Stomach smooth muscle (tissue), 2 donors: ENCODE measurements around the gene HS2ST1.

Source experiments
- H3K27ac ChIP-seq: one replicate; pipeline ENCODE4 v1.7.0; 2013; ENCODE audit warnings: mild to moderate bottlenecking, low read length, inconsistent platforms
- H3K27me3 ChIP-seq, 2 donors: one replicate each; pipeline ENCODE4 v1.7.0; 2013; ENCODE audit warnings: low read length in 2 of 2; ENCODE audit not compliant: insufficient read depth in 2 of 2, control insufficient read depth in 1 of 2
- H3K36me3 ChIP-seq, 2 donors: one replicate each; pipeline ENCODE4 v1.7.0; 2013; ENCODE audit warnings: low read length in 2 of 2; ENCODE audit not compliant: control insufficient read depth in 2 of 2, insufficient read depth in 2 of 2
- H3K4me1 ChIP-seq: one replicate; pipeline ENCODE4 v1.7.0; 2013; ENCODE audit warnings: low read length; ENCODE audit not compliant: control insufficient read depth, insufficient read depth
- H3K4me3 ChIP-seq, 2 donors: one replicate each; pipeline ENCODE4 v1.7.0; 2013; ENCODE audit warnings: low read length in 2 of 2
- H3K9ac ChIP-seq, 2 donors: one replicate each; pipeline ENCODE4 v1.7.0; 2013; ENCODE audit warnings: low read length in 2 of 2, mild to moderate bottlenecking in 1 of 2
- H3K9me3 ChIP-seq, 2 donors: one replicate each; pipeline ENCODE4 v1.7.0; 2013; ENCODE audit warnings: low read length in 2 of 2; ENCODE audit not compliant: control insufficient read depth in 2 of 2
- donor health status: healthy.
- donor health status: Pancreatic carcinoma.

Gene HS2ST1

DNA sequence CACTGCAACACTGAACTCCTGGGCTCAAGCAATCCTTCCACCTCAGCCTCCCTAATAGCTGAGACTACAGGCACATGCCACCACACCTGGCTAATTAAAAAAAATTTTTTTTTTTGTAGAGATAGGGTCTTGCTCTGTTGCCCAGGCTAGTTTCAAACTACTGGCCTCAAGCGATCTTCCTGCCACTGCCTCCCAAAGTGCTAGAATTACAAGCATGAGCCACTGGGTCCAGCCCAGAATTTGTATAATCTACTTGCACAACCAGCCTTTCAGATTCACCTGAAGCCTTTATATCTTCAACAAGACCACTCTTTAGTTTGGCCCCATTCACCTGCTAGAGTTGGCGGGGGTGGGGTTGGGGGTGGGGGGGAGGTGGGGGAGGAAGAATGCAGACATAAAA is 232.6 kb downstream of the HS2ST1 start:
- no peak overlapping the region for H3K9ac ChIP-seq
- H3K27ac ChIP-seq = no peak overlapping the region
- no peaks in the 10 kb centered on the region for H3K9me3 ChIP-seq
- peaks cover 31% of the 10 kb centered on the region for H3K4me1 ChIP-seq
- H3K4me3 ChIP-seq = no peak overlapping the region
- no peaks in the 10 kb centered on the region for H3K27me3 ChIP-seq
- no peaks in the 10 kb centered on the region for H3K36me3 ChIP-seq

DNA sequence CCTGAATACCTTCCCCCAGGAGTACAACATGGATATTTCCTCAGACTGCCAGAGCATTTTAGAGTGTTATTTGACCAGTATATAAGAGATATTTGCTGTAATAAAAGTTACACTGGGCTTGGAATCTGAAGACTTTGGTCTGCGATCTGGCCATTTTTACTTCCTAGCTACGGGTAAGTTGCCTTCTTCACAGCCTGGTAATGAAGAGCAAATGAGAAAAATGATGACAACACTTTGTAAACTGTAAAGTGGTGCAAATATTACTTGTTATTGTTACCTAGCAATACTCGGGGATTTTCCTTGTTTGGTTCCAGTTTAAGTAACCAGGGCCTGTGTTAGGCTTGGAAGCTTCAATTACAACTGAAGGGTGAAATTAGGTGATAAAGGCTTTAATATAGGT is 233.4 kb downstream of the HS2ST1 start:
- Histone ChIP-seq H3K27ac (peak overlapping the region; percentile 25), H3K27me3 (no peaks in the 10 kb centered on the region)

DNA sequence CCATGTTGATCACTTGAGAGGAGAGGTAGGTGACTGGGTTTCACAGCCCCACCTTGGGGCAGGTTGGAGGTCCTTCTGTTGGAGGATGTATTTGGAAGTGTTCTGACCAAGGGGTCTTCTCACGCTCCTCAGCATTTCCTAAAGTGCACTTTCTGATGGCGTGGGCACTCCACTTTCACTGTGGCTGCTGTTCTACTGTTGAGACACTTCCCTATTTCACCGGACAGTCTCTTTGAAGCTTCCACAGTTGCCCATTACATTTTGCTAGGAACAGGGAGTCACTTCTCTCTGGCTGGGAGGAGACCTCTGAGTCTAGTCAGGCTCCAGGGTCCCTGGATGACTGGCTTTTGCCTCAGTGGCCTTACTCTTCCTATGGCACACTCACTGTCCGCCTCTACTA is 234.2 kb downstream of the HS2ST1 start:
- H3K4me3 ChIP-seq = no peak overlapping the region
- no peaks in the 10 kb centered on the region for H3K9me3 ChIP-seq
- no peaks in the 10 kb centered on the region for H3K27me3 ChIP-seq
- H3K9ac ChIP-seq = no peak overlapping the region
- peak overlapping the region; percentile 25 for H3K27ac ChIP-seq
- H3K4me1 ChIP-seq = peaks cover 36% of the 10 kb centered on the region
- no peaks in the 10 kb centered on the region for H3K36me3 ChIP-seq

More for the DNA sequence above, 233.4 kb downstream of the HS2ST1 start:
- Histone ChIP-seq H3K4me3 (no peak overlapping the region), H3K36me3 (no peaks in the 10 kb centered on the region), H3K4me1 (peaks cover 36% of the 10 kb centered on the region), H3K9ac (no peak overlapping the region), H3K9me3 (no peaks in the 10 kb centered on the region)

DNA sequence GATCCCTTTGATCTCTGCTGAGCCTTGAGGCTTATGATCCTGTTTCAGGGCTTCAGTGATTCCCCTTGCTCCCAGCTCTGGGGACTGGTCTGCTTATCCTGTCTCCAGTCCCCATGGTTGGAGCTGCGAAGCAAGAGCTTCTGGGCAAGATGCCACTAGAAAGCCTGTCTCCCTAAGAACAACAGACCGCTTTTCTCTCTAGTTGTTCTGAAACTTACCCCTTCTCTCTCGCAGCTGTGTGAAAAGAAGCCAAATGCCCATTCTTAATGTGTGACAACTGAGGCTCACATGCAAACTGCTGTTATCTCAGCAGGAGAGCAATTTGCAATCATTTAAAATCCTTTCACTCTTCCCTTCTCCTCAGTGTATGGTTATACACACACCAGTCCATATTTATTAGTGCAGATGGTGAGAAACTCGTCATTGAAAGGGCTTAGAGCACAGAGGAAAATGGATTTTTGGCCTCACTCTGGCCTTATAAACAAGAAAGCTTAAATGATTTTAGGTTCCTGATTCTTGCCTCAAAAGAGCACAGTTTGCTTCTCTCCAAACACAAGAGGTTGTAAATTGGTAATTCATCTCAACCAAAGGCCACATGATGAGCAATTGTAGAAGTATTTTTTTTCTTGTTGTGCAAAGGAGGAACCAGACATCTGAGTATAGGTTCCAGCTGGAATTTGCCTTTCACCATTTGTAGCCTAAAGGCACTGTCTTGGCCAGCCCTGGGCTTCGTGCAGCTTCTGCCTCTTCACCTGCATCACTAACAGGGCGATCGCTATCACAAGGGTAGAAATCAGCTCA is 235.0 kb downstream of the HS2ST1 start:
- Histone ChIP-seq H3K27me3 (no peaks in the 10 kb centered on the region), H3K4me1 (peaks cover 36% of the 10 kb centered on the region), H3K36me3 (no peaks in the 10 kb centered on the region), H3K9ac (peak overlapping the region in 1 of 2 donors; percentile 22), H3K27ac (peak overlapping the region; percentile 25), H3K4me3 (no peak overlapping the region), H3K9me3 (no peaks in the 10 kb centered on the region)

DNA sequence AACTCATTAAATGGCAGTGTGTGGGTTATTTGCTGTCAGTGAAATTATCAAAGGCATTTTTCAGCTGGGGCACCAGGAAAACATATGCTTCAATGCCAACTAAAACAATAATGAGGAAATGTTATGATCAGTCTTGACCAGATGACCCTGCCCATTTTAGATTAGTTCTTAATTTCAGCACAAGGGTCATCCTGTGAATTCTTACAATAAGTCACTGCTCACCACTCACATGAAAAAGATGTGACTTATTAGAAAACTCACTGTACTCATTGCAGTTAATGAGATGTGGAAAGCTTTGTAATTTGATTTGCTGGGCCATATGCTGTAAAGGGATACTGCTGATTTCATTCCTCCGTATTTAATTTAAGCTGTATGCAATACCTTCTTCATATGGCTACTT is 235.7 kb downstream of the HS2ST1 start:
- Histone ChIP-seq H3K4me3 (no peak overlapping the region), H3K9me3 (no peaks in the 10 kb centered on the region), H3K27me3 (no peaks in the 10 kb centered on the region), H3K36me3 (no peaks in the 10 kb centered on the region), H3K9ac (no peak overlapping the region), H3K27ac (no peak overlapping the region), H3K4me1 (peaks cover 36% of the 10 kb centered on the region)

DNA sequence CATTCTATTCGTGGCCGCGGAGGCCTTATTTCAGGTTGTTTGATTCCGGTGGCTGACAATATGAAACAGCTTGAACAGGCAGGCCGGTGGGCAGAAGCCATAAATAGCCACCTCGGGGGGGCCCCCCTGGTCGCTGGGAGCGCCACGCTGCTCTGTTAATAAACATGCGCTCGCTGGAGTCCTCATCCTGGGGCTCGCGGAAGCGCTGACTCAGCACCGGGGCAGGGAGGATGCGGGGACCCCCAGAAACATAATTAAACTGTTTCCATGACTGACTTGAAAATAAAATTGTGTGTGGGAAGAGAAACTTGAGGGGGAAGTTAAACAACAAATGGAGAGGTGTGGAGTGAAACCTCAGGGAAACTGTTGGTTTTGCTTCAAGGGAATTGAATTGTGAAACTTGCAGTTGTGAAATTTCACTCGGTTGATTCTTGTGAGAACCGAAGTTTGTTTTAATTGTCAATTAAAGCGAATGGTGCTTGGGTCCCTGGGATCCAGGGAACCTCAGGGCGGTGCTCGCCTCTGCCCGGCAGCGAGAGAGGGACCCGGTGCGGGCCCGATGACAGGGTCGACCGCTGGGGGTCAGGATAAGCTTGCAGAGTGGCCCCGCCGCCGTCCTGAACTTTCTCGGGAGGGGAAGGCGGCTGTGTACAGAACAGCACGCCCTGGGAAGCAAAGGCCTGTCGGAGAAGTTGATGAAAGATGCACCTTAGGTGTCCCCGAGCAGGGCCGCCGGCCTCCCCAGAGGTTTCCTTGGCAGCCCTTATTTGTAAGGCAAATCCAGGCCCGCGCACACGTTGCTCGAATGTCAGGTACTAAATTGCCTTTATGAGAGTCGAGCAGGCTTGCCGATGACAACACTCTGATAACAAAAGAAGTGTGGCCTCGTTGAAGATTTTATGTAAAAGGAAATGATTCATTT is 237.3 kb downstream of the HS2ST1 start:
- Histone ChIP-seq H3K9me3 (no peaks in the 10 kb centered on the region), H3K27me3 (no peaks in the 10 kb centered on the region), H3K4me3 (peak overlapping the region; percentile 66 to 73), H3K36me3 (no peaks in the 10 kb centered on the region), H3K27ac (peak overlapping the region; percentile 73), H3K4me1 (peaks cover 36% of the 10 kb centered on the region), H3K9ac (peak overlapping the region; percentile 64 to 72)

DNA sequence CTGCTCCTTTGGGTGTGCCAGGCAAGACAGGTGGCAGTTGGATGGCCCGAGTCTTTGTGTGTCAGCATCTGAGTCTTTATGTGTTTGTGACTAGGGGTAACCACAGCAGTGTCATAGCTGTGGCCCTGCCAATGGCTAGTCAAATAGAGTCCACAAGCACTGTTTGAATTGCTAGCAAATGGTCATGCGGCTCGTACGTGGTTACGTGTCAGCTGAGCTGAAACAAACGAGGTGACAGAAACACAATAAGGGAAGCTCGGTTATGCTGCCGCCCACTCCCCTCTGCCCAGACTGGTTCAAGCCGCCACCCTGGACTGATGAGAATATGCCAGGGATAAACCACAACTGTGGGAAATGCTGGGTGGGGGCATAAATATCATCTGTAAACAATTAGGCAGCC is 239.9 kb downstream of the HS2ST1 start:
- Histone ChIP-seq H3K9ac (no peak overlapping the region), H3K4me1 (peaks cover 22% of the 10 kb centered on the region), H3K9me3 (no peaks in the 10 kb centered on the region), H3K27me3 (no peaks in the 10 kb centered on the region), H3K36me3 (no peaks in the 10 kb centered on the region), H3K4me3 (no peak overlapping the region), H3K27ac (no peak overlapping the region)

DNA sequence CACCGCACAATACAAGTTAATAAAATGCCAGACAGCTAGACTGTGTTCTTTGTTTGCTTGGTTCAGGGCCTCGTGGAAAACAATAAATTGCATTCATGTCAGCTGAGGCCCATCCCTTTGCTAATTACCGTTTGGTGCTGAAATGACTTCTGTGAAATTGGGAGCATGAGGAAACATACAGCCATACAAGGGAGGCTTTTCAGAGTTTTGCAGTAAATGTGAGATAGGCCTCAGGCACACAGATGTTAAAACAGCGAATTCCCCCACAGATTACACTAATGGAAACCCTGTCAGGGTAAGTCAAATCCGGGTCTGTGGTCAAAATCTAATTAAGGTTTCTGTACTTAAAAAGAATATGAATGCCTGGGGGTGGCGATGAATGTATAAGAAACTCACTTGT is 240.7 kb downstream of the HS2ST1 start:
- H3K9me3 ChIP-seq = no peaks in the 10 kb centered on the region
- H3K36me3 ChIP-seq = no peaks in the 10 kb centered on the region
- H3K9ac ChIP-seq = no peak overlapping the region
- H3K4me3 ChIP-seq = no peak overlapping the region
- H3K27me3 ChIP-seq = no peaks in the 10 kb centered on the region
- no peak overlapping the region for H3K27ac ChIP-seq
- H3K4me1 ChIP-seq = peaks cover 17% of the 10 kb centered on the region

DNA sequence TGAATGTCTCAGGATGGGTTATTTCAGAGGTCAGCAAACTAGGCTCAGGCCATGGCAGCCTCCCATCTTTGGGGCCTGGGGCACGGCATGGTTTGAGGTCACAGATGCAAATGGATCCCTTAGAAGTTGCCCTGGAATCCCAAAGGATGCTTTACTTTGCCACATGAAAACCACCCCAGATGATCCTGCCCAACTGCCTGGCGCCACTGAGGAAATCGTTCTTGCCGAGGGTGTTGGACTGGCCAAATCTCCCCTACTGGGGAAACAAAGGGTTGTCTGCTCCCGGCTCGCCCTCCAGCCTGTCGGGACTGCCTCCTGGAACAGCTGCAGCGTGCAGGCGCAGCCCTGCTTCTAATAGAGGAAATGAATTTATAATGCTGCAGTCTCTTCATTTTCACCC is 241.2 kb downstream of the HS2ST1 start:
- peaks cover 17% of the 10 kb centered on the region for H3K4me1 ChIP-seq
- no peak overlapping the region for H3K9ac ChIP-seq
- H3K27me3 ChIP-seq = no peaks in the 10 kb centered on the region
- no peaks in the 10 kb centered on the region for H3K9me3 ChIP-seq
- H3K4me3 ChIP-seq = no peak overlapping the region
- no peak overlapping the region for H3K27ac ChIP-seq
- no peaks in the 10 kb centered on the region for H3K36me3 ChIP-seq

DNA sequence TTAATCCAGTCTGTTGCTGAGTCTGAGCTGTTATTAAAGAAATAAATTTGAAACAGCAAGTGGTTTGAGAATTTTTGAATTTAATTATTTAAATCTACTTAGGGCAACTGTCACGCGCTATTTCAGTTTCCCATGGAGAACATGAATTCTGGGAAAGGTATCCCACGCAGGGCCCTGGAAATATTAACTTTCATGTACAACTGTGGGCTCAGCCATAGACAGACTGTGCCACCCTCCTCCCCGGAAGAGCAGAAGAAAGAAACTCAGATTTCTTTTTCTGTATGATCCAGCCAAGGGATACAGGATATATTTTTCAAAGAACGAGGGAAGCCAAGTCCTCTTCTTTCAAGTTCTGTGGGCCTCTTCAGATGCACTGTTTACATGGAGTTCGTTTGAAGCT is 241.7 kb downstream of the HS2ST1 start:
- H3K9ac ChIP-seq = no peak overlapping the region
- no peaks in the 10 kb centered on the region for H3K36me3 ChIP-seq
- no peaks in the 10 kb centered on the region for H3K27me3 ChIP-seq
- no peak overlapping the region for H3K27ac ChIP-seq
- peaks cover 13% of the 10 kb centered on the region for H3K4me1 ChIP-seq
- H3K9me3 ChIP-seq = no peaks in the 10 kb centered on the region
- no peak overlapping the region for H3K4me3 ChIP-seq
